Measurements from ENCODE around the gene THBS4. TPM values are rescaled to one million over a fixed set of nuclear protein-coding genes. Genes with fewer than 3 reads are reported as not detected.

Gene THBS4
- total and polyA plus RNA-seq, 9 of the 15 experiments (the other 6 are each of a cell fraction or from before 2014, with no cell fraction given): 0.07 to 0.08 TPM; not detected in 7

DNA sequence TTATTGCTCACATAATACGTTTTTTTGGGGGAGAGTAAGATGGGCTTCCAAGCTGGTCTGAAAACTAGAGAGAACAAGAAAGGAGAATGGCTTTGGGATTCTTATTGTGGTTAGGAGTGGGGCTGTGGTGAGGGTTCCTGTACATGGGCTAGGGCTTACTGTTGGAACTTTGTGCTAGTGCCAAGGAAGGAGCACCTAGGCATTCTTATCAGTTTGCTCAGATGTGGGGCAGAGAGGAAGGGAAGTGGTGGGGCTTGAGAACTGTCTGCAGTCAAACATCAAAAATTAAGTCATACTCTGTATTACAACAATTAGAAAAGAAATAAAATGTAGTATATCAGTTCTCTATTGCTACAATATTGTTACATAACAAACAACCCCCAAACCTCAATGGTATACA, 4.0 kb upstream of the THBS4 start (continued):
- TF ChIP-seq CREBBP (IDR thresholded peaks at IDR 0.05; ENCODE audit: low read depth, low read length) (no peak), PTRF (tag; IDR thresholded peaks at IDR 0.05) (no peak)

DNA sequence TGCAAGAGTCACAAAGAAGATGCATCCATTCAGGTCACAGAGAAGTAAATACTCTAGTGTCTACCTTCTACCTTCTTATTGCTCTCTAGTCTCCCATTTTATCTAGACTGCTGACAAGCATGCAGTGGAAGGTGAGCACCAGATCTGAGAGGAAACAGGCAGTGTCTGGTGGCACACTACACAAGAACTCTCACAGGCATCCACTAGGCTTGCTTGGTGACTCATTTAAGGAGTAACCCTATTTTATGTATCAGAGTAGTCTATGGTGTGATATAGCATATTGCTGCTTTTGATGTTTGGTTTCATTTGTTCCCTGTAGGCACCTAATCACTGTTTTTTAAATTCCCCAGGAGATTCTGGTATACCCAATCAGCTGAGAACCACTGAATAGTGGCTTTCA, 1.6 kb upstream of the THBS4 start:
- ChIA-PET POLR2A (interaction anchor here (0.7 to 1.0 kb wide), 2 partner anchors 30 to 723 kb away, joined by 3 read pairs; no protein-coding TSS in a partner anchor), CTCF (ENCODE audit: low intra/inter-chr PET ratio) (no interaction called here)
- H3K9me1 ChIP-seq (ENCODE audit: control insufficient read depth, insufficient read depth, low read length): no peaks in the 10 kb centered on the region
- in situ Hi-C loops (cut with MboI): no loop called here
- H3K4me1 ChIP-seq (replicated peaks in 1 of 2; ENCODE audit: control insufficient read depth in 2 of 2, insufficient read depth in 2 of 2, low read length in 2 of 2): peaks cover 0 to 4% of the 10 kb centered on the region in 2 experiments; a peak in 1 of 5 replicates
- no peak for FAIRE-seq
- TF ChIP-seq BACH1 (tag; IDR thresholded peaks at IDR 0.05) (no peak), ZNF778 (CRISPR knock-in tag; IDR thresholded peaks at IDR 0.05) (no peak), FOXJ3 (CRISPR knock-in tag; IDR thresholded peaks at IDR 0.05) (no peak), FOSL1 (tag; conservative IDR thresholded peaks at IDR 0.05) (no peak), ZNF175 (CRISPR knock-in tag; IDR thresholded peaks at IDR 0.05; ENCODE audit: low read depth) (no peak), SREBF2 (CRISPR knock-in tag; IDR thresholded peaks at IDR 0.05) (no peak), PURB (CRISPR knock-in tag; IDR thresholded peaks at IDR 0.05; ENCODE audit: low read depth) (no peak), POLR2AphosphoS5 (IDR thresholded peaks at IDR 0.05; ENCODE audit: control insufficient read depth, insufficient read depth, low read depth, low read length) (no peak), ZNF785 (CRISPR knock-in tag; IDR thresholded peaks at IDR 0.05) (no peak), COPS2 (conservative IDR thresholded peaks at IDR 0.05) (no peak), ELF1 (tag; IDR thresholded peaks at IDR 0.05) (no peak), MTA1 (IDR thresholded peaks at IDR 0.05; ENCODE audit: borderline replicate concordance) (no peak)
- TF ChIP-seq, protein P1, sequence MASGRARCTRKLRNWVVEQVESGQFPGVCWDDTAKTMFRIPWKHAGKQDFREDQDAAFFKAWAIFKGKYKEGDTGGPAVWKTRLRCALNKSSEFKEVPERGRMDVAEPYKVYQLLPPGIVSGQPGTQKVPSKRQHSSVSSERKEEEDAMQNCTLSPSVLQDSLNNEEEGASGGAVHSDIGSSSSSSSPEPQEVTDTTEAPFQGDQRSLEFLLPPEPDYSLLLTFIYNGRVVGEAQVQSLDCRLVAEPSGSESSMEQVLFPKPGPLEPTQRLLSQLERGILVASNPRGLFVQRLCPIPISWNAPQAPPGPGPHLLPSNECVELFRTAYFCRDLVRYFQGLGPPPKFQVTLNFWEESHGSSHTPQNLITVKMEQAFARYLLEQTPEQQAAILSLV (tag; IDR thresholded peaks at IDR 0.05): no peak
- no peaks in the 10 kb centered on the region for H3K36me3 ChIP-seq (ENCODE audit: control insufficient read depth, insufficient read depth, low read length)
- H4K20me1 ChIP-seq (replicated peaks; ENCODE audit: control insufficient read depth, insufficient read depth, low read length): no peaks in the 10 kb centered on the region
- no peaks in the 10 kb centered on the region for H3K9me3 ChIP-seq (replicated peaks; ENCODE audit: control insufficient read depth, insufficient read depth, low read depth, low read length)
- no peak overlapping the region for H3K4me2 ChIP-seq (ENCODE audit: insufficient read depth, low read length)
- no peak overlapping the region for H2AFZ ChIP-seq (ENCODE audit: low read depth, low read length)
- no peak overlapping the region for H3K9ac ChIP-seq (ENCODE audit: insufficient read depth in 1 of 2, low read depth in 2 of 2, low read length in 2 of 2)
- H3K27me3 ChIP-seq (ENCODE audit: control insufficient read depth in 2 of 2, insufficient read depth in 2 of 2, low read length in 2 of 2): peaks cover 32 to 33% of the 10 kb centered on the region in 2 experiments
- H3K4me3 ChIP-seq: no peak overlapping the region
- ATAC-seq: no peak
- intact Hi-C loops (cut with micrococcal nuclease): no loop called here
- H3K79me2 ChIP-seq (ENCODE audit: control insufficient read depth, insufficient read depth, low read length): no peaks in the 10 kb centered on the region
- no peak overlapping the region for H3K27ac ChIP-seq (ENCODE audit: extremely low read depth, low read depth, low read length)
- DNase-seq (ENCODE audit: extremely low read depth in 1 of 4, low spot score in 3 of 4): no peak
- no TSS peak for BruUV-seq (replicated peaks)
